ENCODE data around the gene PPP1R9B.

PPP1R9B gene

GRCh38 chr17:50188921-50189549, 38.6 kb upstream of the PPP1R9B start:
- TF ChIP-seq POLR2AphosphoS5 (IDR thresholded peaks at IDR 0.05; ENCODE audit: borderline replicate concordance, low read depth, low read length) (no peak), EZH2 (IDR thresholded peaks at IDR 0.05) (no peak), FOXP2 (optimal IDR thresholded peaks at IDR 0.05; ENCODE audit: control extremely low read depth, extremely low read length, insufficient read depth) (no peak)
- Histone ChIP-seq H3K27ac (no peak overlapping the region), H3K36me3 (ENCODE audit: insufficient read depth, low read length) (no peaks in the 10 kb centered on the region; the same call in 1 of the 2 replicates), H3K9ac (ENCODE audit: insufficient read length) (no peak overlapping the region), H3K4me3 (no peak overlapping the region), H3K9me3 (ENCODE audit: low read depth, low read length) (no peaks in the 10 kb centered on the region)
- DNase-seq (ENCODE audit: low read depth, low spot score) = no peak

GRCh38 chr17:50188531-50188920, 38.0 kb upstream of the PPP1R9B start:
- Histone ChIP-seq H3K36me3 (ENCODE audit: insufficient read depth, low read length) (no peaks in the 10 kb centered on the region; the same call in 1 of the 2 replicates), H3K9me3 (ENCODE audit: low read depth, low read length) (no peaks in the 10 kb centered on the region), H3K9ac (ENCODE audit: insufficient read length) (no peak overlapping the region), H3K27ac (no peak overlapping the region), H3K4me3 (no peak overlapping the region)
- TF ChIP-seq EZH2 (IDR thresholded peaks at IDR 0.05) (no peak), FOXP2 (optimal IDR thresholded peaks at IDR 0.05; ENCODE audit: control extremely low read depth, extremely low read length, insufficient read depth) (no peak), POLR2AphosphoS5 (IDR thresholded peaks at IDR 0.05; ENCODE audit: borderline replicate concordance, low read depth, low read length) (no peak)
- DNase-seq (ENCODE audit: low read depth, low spot score) = no peak

GRCh38 chr17:50187751-50188530, 37.5 kb upstream of the PPP1R9B start:
- H3K9me3 ChIP-seq (ENCODE audit: low read depth, low read length) = no peaks in the 10 kb centered on the region
- no peak overlapping the region for H3K27ac ChIP-seq
- no peak overlapping the region for H3K9ac ChIP-seq (ENCODE audit: insufficient read length)
- no peak overlapping the region for H3K4me3 ChIP-seq
- H3K36me3 ChIP-seq (ENCODE audit: insufficient read depth, low read length) = no peaks in the 10 kb centered on the region; the same call in 1 of the 2 replicates
- TF ChIP-seq EZH2 (IDR thresholded peaks at IDR 0.05) (no peak), POLR2AphosphoS5 (IDR thresholded peaks at IDR 0.05; ENCODE audit: borderline replicate concordance, low read depth, low read length) (no peak), FOXP2 (optimal IDR thresholded peaks at IDR 0.05; ENCODE audit: control extremely low read depth, extremely low read length, insufficient read depth) (no peak)
- no peak for DNase-seq (ENCODE audit: low read depth, low spot score)

- TF ChIP-seq FOXP2 (optimal IDR thresholded peaks at IDR 0.05; ENCODE audit: control extremely low read depth, extremely low read length, insufficient read depth) (no peak), EZH2 (IDR thresholded peaks at IDR 0.05) (no peak), POLR2AphosphoS5 (IDR thresholded peaks at IDR 0.05; ENCODE audit: borderline replicate concordance, low read depth, low read length) (no peak)
These were observed 36.9 kb upstream of the PPP1R9B start for GRCh38 chr17:50187394-50187725.

GRCh38 chr17:50186661-50187393, 36.4 kb upstream of the PPP1R9B start:
- Histone ChIP-seq H3K4me3 (no peak overlapping the region), H3K9me3 (ENCODE audit: low read depth, low read length) (no peaks in the 10 kb centered on the region), H3K27ac (no peak overlapping the region), H3K36me3 (ENCODE audit: insufficient read depth, low read length) (no peaks in the 10 kb centered on the region; the same call in 1 of the 2 replicates), H3K9ac (ENCODE audit: insufficient read length) (no peak overlapping the region)
- TF ChIP-seq POLR2AphosphoS5 (IDR thresholded peaks at IDR 0.05; ENCODE audit: borderline replicate concordance, low read depth, low read length) = no peak
- TF ChIP-seq EZH2 (IDR thresholded peaks at IDR 0.05) = no peak
- TF ChIP-seq FOXP2 (optimal IDR thresholded peaks at IDR 0.05; ENCODE audit: control extremely low read depth, extremely low read length, insufficient read depth) = no peak
- DNase-seq (ENCODE audit: low read depth, low spot score) = no peak

More at GRCh38 chr17:50187394-50187725, 36.9 kb upstream of the PPP1R9B start:
- no peak overlapping the region for H3K27ac ChIP-seq
- H3K9ac ChIP-seq (ENCODE audit: insufficient read length) = no peak overlapping the region
- DNase-seq (ENCODE audit: low read depth, low spot score) = no peak
- H3K9me3 ChIP-seq (ENCODE audit: low read depth, low read length) = no peaks in the 10 kb centered on the region
- H3K36me3 ChIP-seq (ENCODE audit: insufficient read depth, low read length) = no peaks in the 10 kb centered on the region; the same call in 1 of the 2 replicates
- H3K4me3 ChIP-seq = no peak overlapping the region

GRCh38 chr17:50185631-50186471, 35.4 kb upstream of the PPP1R9B start:
- no peak overlapping the region for H3K27ac ChIP-seq
- H3K9me3 ChIP-seq (ENCODE audit: low read depth, low read length) = no peaks in the 10 kb centered on the region
- no peak for TF ChIP-seq FOXP2 (optimal IDR thresholded peaks at IDR 0.05; ENCODE audit: control extremely low read depth, extremely low read length, insufficient read depth)
- TF ChIP-seq EZH2 (IDR thresholded peaks at IDR 0.05) = no peak
- no peak for TF ChIP-seq POLR2AphosphoS5 (IDR thresholded peaks at IDR 0.05; ENCODE audit: borderline replicate concordance, low read depth, low read length)
- no peak for DNase-seq (ENCODE audit: low read depth, low spot score)
- no peak overlapping the region for H3K4me3 ChIP-seq
- H3K36me3 ChIP-seq (ENCODE audit: insufficient read depth, low read length) = no peaks in the 10 kb centered on the region; the same call in 1 of the 2 replicates
- no peak overlapping the region for H3K9ac ChIP-seq (ENCODE audit: insufficient read length)

GRCh38 chr17:50184611-50185398, 34.3 kb upstream of the PPP1R9B start:
- Histone ChIP-seq H3K27ac (no peak overlapping the region), H3K9ac (ENCODE audit: insufficient read length) (no peak overlapping the region), H3K9me3 (ENCODE audit: low read depth, low read length) (no peaks in the 10 kb centered on the region), H3K36me3 (ENCODE audit: insufficient read depth, low read length) (no peaks in the 10 kb centered on the region; the same call in 1 of the 2 replicates), H3K4me3 (no peak overlapping the region)
- TF ChIP-seq EZH2 (IDR thresholded peaks at IDR 0.05) = no peak
- TF ChIP-seq FOXP2 (optimal IDR thresholded peaks at IDR 0.05; ENCODE audit: control extremely low read depth, extremely low read length, insufficient read depth) = no peak
- no peak for TF ChIP-seq POLR2AphosphoS5 (IDR thresholded peaks at IDR 0.05; ENCODE audit: borderline replicate concordance, low read depth, low read length)
- no peak for DNase-seq (ENCODE audit: low read depth, low spot score)
